ENCODE measurements around the gene PPP1R1A.

Gene PPP1R1A

DNA sequence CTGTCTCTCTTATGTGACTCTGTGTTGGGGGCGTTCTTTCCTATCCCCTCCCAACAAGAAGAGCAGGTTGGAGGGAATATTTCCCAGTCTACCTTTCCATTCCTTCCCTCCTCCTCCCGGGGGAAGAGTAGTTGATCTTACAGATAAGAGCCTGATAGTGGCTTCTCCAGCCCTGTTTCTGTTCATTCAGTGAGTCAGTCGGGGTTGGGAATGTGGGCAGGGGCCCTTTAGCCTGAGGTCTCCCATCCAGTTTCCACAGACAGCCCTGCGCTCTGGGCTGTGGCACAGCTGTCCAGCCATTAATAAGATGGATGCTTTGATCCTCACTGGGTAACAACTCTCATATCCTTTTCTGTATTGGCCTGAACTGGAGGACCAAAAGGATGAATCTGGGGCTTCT, 18.1 kb upstream of the PPP1R1A start:
- Histone ChIP-seq H3K4ac (ENCODE audit: low read length) (no peak overlapping the region), H2BK120ac (ENCODE audit: low read depth, low read length) (no peak overlapping the region), H2AFZ (ENCODE audit: low read length) (no peak overlapping the region), H3K36me3 (replicated peaks in 1 of 2; ENCODE audit: control insufficient read depth in 2 of 2, insufficient read depth in 2 of 2, low read length in 2 of 2) (no peaks in the 10 kb centered on the region), H3K18ac (ENCODE audit: low read length) (no peak overlapping the region), H3K23ac (ENCODE audit: low read depth, low read length, poor library complexity) (no peak overlapping the region), H3K4me3 (ENCODE audit: low read length in 2 of 2) (no peak overlapping the region), H3K79me1 (ENCODE audit: low read depth, low read length) (no peaks in the 10 kb centered on the region), H3K9me3 (replicated peaks in 1 of 2; ENCODE audit: control insufficient read depth in 2 of 2, insufficient read depth in 1 of 2, low read depth in 1 of 2, low read length in 2 of 2) (no peaks in the 10 kb centered on the region), H3K4me2 (ENCODE audit: insufficient read depth, low read length, poor library complexity, severe bottlenecking) (no peak overlapping the region), H3K9ac (ENCODE audit: low read depth, low read length, poor library complexity) (no peak overlapping the region), H4K8ac (ENCODE audit: low read depth, low read length) (no peak overlapping the region), H3K14ac (ENCODE audit: low read length) (no peak overlapping the region), H2BK5ac (ENCODE audit: low read length) (no peak overlapping the region), H3K27ac (replicated peaks; ENCODE audit: low read length) (no peak overlapping the region), H4K91ac (ENCODE audit: low read depth, low read length, poor library complexity) (no peak overlapping the region), H3K27me3 (ENCODE audit: control insufficient read depth in 3 of 3, insufficient read depth in 3 of 3, low read depth in 1 of 3, low read length in 3 of 3) (no peaks in the 10 kb centered on the region), H3K4me1 (ENCODE audit: control insufficient read depth in 2 of 2, insufficient read depth in 1 of 2, low read depth in 1 of 2, low read length in 2 of 2) (peaks cover 0 to 3% of the 10 kb centered on the region in 2 donors), H2BK12ac (ENCODE audit: low read length) (no peak overlapping the region), H2AK5ac (ENCODE audit: low read depth, low read length) (no peak overlapping the region), H2BK15ac (ENCODE audit: low read length) (no peak overlapping the region)
- no peak for DNase-seq (ENCODE audit: low spot score)
- no CpG with 5 or more reads among the region's 4 CpGs for WGBS, 2 donors (ENCODE audit: extremely low coverage in 2 of 2, insufficient read length in 2 of 2, insufficient replicate concordance in 1 of 2)

DNA sequence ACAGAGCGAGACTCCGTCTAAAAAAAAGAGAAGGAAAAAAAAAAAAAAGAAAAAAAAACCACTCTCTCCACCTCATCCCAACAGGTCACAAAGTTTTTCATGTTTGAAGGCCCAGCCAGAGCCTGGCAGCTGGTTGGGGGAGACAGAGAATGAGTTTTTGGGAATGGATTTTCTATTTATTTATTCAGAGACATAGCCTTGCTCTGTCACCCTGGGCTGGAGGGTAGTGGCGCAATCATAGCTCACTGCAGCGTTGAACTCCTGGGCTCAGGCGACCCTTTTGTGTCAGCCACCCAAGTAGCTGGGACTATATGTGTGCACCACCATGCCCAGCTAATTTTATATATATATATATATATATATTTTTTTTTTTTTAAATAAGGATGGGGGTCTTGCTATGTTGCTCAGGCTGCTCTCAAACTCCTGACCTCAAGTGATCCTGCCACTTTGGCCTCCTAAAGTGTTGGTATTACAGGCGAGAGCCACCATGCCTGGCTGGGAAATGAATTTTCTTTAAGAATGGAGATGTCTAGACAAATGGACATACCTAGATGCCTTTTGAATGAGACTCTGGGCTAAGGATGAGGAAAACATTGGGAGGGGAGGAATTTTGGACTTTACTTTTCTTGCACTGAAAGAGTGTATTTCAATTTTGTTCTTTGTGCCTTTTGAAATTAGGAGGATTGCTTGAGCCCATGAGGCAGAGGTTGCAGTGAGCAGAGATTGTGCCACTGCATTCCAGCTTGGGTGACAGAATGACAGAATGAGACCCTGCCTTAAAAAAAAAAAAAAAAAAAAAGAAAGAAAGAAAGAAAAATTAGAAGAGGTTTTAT, 16.9 kb upstream of the PPP1R1A start:
- Histone ChIP-seq H3K4me3 (ENCODE audit: low read length in 2 of 2) (no peak overlapping the region), H4K91ac (ENCODE audit: low read depth, low read length, poor library complexity) (no peak overlapping the region), H3K4me1 (ENCODE audit: control insufficient read depth in 2 of 2, insufficient read depth in 1 of 2, low read depth in 1 of 2, low read length in 2 of 2) (peaks cover 0 to 3% of the 10 kb centered on the region in 2 donors), H2AK5ac (ENCODE audit: low read depth, low read length) (no peak overlapping the region), H2BK15ac (ENCODE audit: low read length) (no peak overlapping the region), H3K27me3 (ENCODE audit: control insufficient read depth in 3 of 3, insufficient read depth in 3 of 3, low read depth in 1 of 3, low read length in 3 of 3) (no peaks in the 10 kb centered on the region), H3K18ac (ENCODE audit: low read length) (no peak overlapping the region), H2BK120ac (ENCODE audit: low read depth, low read length) (no peak overlapping the region), H3K36me3 (replicated peaks in 1 of 2; ENCODE audit: control insufficient read depth in 2 of 2, insufficient read depth in 2 of 2, low read length in 2 of 2) (no peaks in the 10 kb centered on the region), H3K14ac (ENCODE audit: low read length) (no peak overlapping the region), H3K9ac (ENCODE audit: low read depth, low read length, poor library complexity) (no peak overlapping the region), H4K8ac (ENCODE audit: low read depth, low read length) (no peak overlapping the region), H3K4me2 (ENCODE audit: insufficient read depth, low read length, poor library complexity, severe bottlenecking) (no peak overlapping the region), H3K4ac (ENCODE audit: low read length) (no peak overlapping the region), H2BK5ac (ENCODE audit: low read length) (no peak overlapping the region), H2BK12ac (ENCODE audit: low read length) (no peak overlapping the region), H3K9me3 (replicated peaks in 1 of 2; ENCODE audit: control insufficient read depth in 2 of 2, insufficient read depth in 1 of 2, low read depth in 1 of 2, low read length in 2 of 2) (no peaks in the 10 kb centered on the region), H3K23ac (ENCODE audit: low read depth, low read length, poor library complexity) (no peak overlapping the region), H2AFZ (ENCODE audit: low read length) (no peak overlapping the region), H3K79me1 (ENCODE audit: low read depth, low read length) (no peaks in the 10 kb centered on the region), H3K27ac (replicated peaks; ENCODE audit: low read length) (no peak overlapping the region)
- DNase-seq (ENCODE audit: low spot score), result no peak
- no CpG with 5 or more reads among the region's 6 CpGs for WGBS, 2 donors (ENCODE audit: extremely low coverage in 2 of 2, insufficient read length in 2 of 2, insufficient replicate concordance in 1 of 2)

DNA sequence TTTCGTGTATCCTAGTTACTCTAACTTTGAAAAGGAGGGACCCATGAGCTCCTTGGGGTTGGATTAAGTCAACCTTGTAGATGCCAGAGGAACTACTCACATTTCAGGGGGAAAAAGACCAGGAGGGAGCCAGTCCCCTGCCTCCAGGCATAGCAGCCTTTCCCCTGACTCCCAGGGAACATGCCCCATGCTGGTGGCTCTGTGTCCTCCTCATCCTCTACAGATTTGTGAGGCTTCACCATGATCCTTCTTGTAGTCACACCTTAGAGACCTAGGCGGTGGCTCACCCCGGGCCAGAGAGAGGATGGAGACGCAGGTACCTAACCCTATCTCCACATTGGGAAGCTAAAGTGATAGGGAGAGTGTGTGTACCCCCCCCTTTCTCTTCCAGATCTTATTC, 16.0 kb upstream of the PPP1R1A start:
- H3K27me3 ChIP-seq (ENCODE audit: control insufficient read depth in 3 of 3, insufficient read depth in 3 of 3, low read depth in 1 of 3, low read length in 3 of 3), result no peaks in the 10 kb centered on the region
- WGBS, 2 donors (ENCODE audit: extremely low coverage in 2 of 2, insufficient read length in 2 of 2, insufficient replicate concordance in 1 of 2), result no CpG with 5 or more reads among the region's 4 CpGs
- DNase-seq (ENCODE audit: low spot score), result no peak
- no peak overlapping the region for H3K18ac ChIP-seq (ENCODE audit: low read length)
- H3K27ac ChIP-seq (replicated peaks; ENCODE audit: low read length), result no peak overlapping the region
- H3K4me3 ChIP-seq (ENCODE audit: low read length in 2 of 2), result no peak overlapping the region
- no peaks in the 10 kb centered on the region for H3K79me1 ChIP-seq (ENCODE audit: low read depth, low read length)
- H2AFZ ChIP-seq (ENCODE audit: low read length), result no peak overlapping the region
- no peak overlapping the region for H3K23ac ChIP-seq (ENCODE audit: low read depth, low read length, poor library complexity)
- no peak overlapping the region for H2BK12ac ChIP-seq (ENCODE audit: low read length)
- H3K36me3 ChIP-seq (replicated peaks in 1 of 2; ENCODE audit: control insufficient read depth in 2 of 2, insufficient read depth in 2 of 2, low read length in 2 of 2), result no peaks in the 10 kb centered on the region
- no peaks in the 10 kb centered on the region for H3K9me3 ChIP-seq (replicated peaks in 1 of 2; ENCODE audit: control insufficient read depth in 2 of 2, insufficient read depth in 1 of 2, low read depth in 1 of 2, low read length in 2 of 2)
- no peak overlapping the region for H2BK120ac ChIP-seq (ENCODE audit: low read depth, low read length)
- no peak overlapping the region for H2BK5ac ChIP-seq (ENCODE audit: low read length)
- no peak overlapping the region for H4K91ac ChIP-seq (ENCODE audit: low read depth, low read length, poor library complexity)
- H2AK5ac ChIP-seq (ENCODE audit: low read depth, low read length), result no peak overlapping the region
- no peak overlapping the region for H3K4me2 ChIP-seq (ENCODE audit: insufficient read depth, low read length, poor library complexity, severe bottlenecking)
- no peak overlapping the region for H3K9ac ChIP-seq (ENCODE audit: low read depth, low read length, poor library complexity)
- peaks cover 0 to 3% of the 10 kb centered on the region in 2 donors for H3K4me1 ChIP-seq (ENCODE audit: control insufficient read depth in 2 of 2, insufficient read depth in 1 of 2, low read depth in 1 of 2, low read length in 2 of 2)
- no peak overlapping the region for H2BK15ac ChIP-seq (ENCODE audit: low read length)
- H3K14ac ChIP-seq (ENCODE audit: low read length), result no peak overlapping the region
- no peak overlapping the region for H4K8ac ChIP-seq (ENCODE audit: low read depth, low read length)
- H3K4ac ChIP-seq (ENCODE audit: low read length), result no peak overlapping the region

DNA sequence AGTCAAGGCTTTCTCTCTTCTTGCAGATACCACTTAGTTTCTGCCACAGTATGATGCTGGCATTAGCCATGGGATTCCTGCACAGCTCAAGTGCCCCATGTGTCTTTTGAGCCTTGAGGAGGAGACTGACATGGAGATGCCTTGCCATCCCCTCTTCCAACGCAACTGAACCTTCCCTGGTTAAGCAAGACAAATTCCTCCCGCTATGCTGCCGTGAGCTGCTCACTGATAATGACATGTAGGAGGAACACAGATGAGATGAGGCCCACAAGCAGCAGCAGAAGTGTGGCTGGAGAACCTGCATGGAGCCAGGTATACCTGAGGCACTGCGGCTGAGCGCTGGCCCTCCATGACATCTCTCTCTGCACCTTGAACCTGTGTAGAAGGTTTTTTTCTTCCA, 15.4 kb upstream of the PPP1R1A start:
- H3K4me2 ChIP-seq (ENCODE audit: insufficient read depth, low read length, poor library complexity, severe bottlenecking), result no peak overlapping the region
- no peak overlapping the region for H2AFZ ChIP-seq (ENCODE audit: low read length)
- no peak for DNase-seq (ENCODE audit: low spot score)
- no peak overlapping the region for H2BK120ac ChIP-seq (ENCODE audit: low read depth, low read length)
- no peak overlapping the region for H2AK5ac ChIP-seq (ENCODE audit: low read depth, low read length)
- no peak overlapping the region for H2BK5ac ChIP-seq (ENCODE audit: low read length)
- H3K9ac ChIP-seq (ENCODE audit: low read depth, low read length, poor library complexity), result no peak overlapping the region
- H4K91ac ChIP-seq (ENCODE audit: low read depth, low read length, poor library complexity), result no peak overlapping the region
- H3K14ac ChIP-seq (ENCODE audit: low read length), result no peak overlapping the region
- no CpG with 5 or more reads among the region's 5 CpGs for WGBS, 2 donors (ENCODE audit: extremely low coverage in 2 of 2, insufficient read length in 2 of 2, insufficient replicate concordance in 1 of 2)
- H3K27ac ChIP-seq (replicated peaks; ENCODE audit: low read length), result no peak overlapping the region
- H3K4me1 ChIP-seq (ENCODE audit: control insufficient read depth in 2 of 2, insufficient read depth in 1 of 2, low read depth in 1 of 2, low read length in 2 of 2), result peaks cover 0 to 3% of the 10 kb centered on the region in 2 donors
- H3K4ac ChIP-seq (ENCODE audit: low read length), result no peak overlapping the region
- no peak overlapping the region for H2BK15ac ChIP-seq (ENCODE audit: low read length)
- no peaks in the 10 kb centered on the region for H3K36me3 ChIP-seq (replicated peaks in 1 of 2; ENCODE audit: control insufficient read depth in 2 of 2, insufficient read depth in 2 of 2, low read length in 2 of 2)
- H3K9me3 ChIP-seq (replicated peaks in 1 of 2; ENCODE audit: control insufficient read depth in 2 of 2, insufficient read depth in 1 of 2, low read depth in 1 of 2, low read length in 2 of 2), result no peaks in the 10 kb centered on the region
- no peaks in the 10 kb centered on the region for H3K27me3 ChIP-seq (ENCODE audit: control insufficient read depth in 3 of 3, insufficient read depth in 3 of 3, low read depth in 1 of 3, low read length in 3 of 3)
- no peak overlapping the region for H3K23ac ChIP-seq (ENCODE audit: low read depth, low read length, poor library complexity)
- no peak overlapping the region for H2BK12ac ChIP-seq (ENCODE audit: low read length)
- H3K4me3 ChIP-seq (ENCODE audit: low read length in 2 of 2), result no peak overlapping the region
- no peak overlapping the region for H3K18ac ChIP-seq (ENCODE audit: low read length)
- no peak overlapping the region for H4K8ac ChIP-seq (ENCODE audit: low read depth, low read length)
- no peaks in the 10 kb centered on the region for H3K79me1 ChIP-seq (ENCODE audit: low read depth, low read length)
